Keratinocyte (primary cell): ENCODE results near the gene SNX24. TPM values are rescaled to one million over a fixed set of nuclear protein-coding genes. Genes with fewer than 3 reads are reported as not detected.
"Not testable (repeated sequence)": the region's sequence is repeated elsewhere in the genome, so short reads cannot be mapped to it uniquely, and the experiment has no call there.

Experiments used
- DNase-seq: peaks from one replicate; pipeline ENCODE4 v3.0.0-alpha.2; 2011; ENCODE audit warnings: low read depth, missing footprints, low spot score
- FAIRE-seq: peaks from 2 replicates; lab custom pipeline; 2011; peaks lifted over from hg19 to GRCh38; lab: Jason Lieb, UNC
- H2AFZ ChIP-seq: 2 replicates; pipeline ENCODE4 v1.6.0; 2012; ENCODE audit warnings: low read length, control low read depth, inconsistent platforms; ENCODE audit not compliant: control insufficient read depth
- H3K27ac ChIP-seq: 2 replicates; pipeline ENCODE4 v1.5.1; 2011; ENCODE audit warnings: low read length; ENCODE audit not compliant: control insufficient read depth, insufficient read depth
- H3K27me3 ChIP-seq: 3 replicates; pipeline ENCODE4 v1.6.0; 2011; ENCODE audit warnings: low read length; ENCODE audit not compliant: control insufficient read depth, insufficient read depth; ENCODE audit errors: extremely low read depth
- H3K36me3 ChIP-seq, 2 experiments: 2 replicates in 1 of 2; 3 replicates in 1 of 2; pipeline ENCODE4 v1.5.1; 2011; ENCODE audit warnings: low read length in 2 of 2, mild to moderate bottlenecking in 1 of 2; ENCODE audit not compliant: control insufficient read depth in 2 of 2, insufficient read depth in 2 of 2; ENCODE audit errors: extremely low read depth in 1 of 2
- H3K4me1 ChIP-seq: 3 replicates; pipeline ENCODE4 v1.5.1; 2011; ENCODE audit warnings: low read length; ENCODE audit not compliant: control insufficient read depth, insufficient read depth; ENCODE audit errors: extremely low read depth
- H3K4me2 ChIP-seq: 3 replicates; pipeline ENCODE4 v1.6.0; 2011; ENCODE audit warnings: low read depth, low read length; ENCODE audit not compliant: control insufficient read depth, insufficient read depth; ENCODE audit errors: extremely low read depth
- H3K4me3 ChIP-seq, 3 experiments: fragments of 200-600 bp in 1 of 3; sonication (generic) in 1 of 3; 2 replicates in 2 of 3; 3 replicates in 1 of 3; pipeline ENCODE4 v1.5.1; 2011 to 2016; ENCODE audit warnings: low read length in 3 of 3, mild to moderate bottlenecking in 3 of 3, control low read depth in 2 of 3, inconsistent platforms in 1 of 3, low read depth in 1 of 3, mixed read lengths in 1 of 3, mixed run types in 1 of 3, moderate library complexity in 1 of 3; ENCODE audit not compliant: control insufficient read depth in 2 of 3, insufficient read depth in 2 of 3; ENCODE audit errors: extremely low read depth in 1 of 3
- H3K79me2 ChIP-seq: 2 replicates; pipeline ENCODE4 v1.6.0; 2012; ENCODE audit warnings: low read length; ENCODE audit not compliant: control insufficient read depth, insufficient read depth
- H3K9ac ChIP-seq: 3 replicates; pipeline ENCODE4 v1.6.0; 2011; ENCODE audit warnings: low read length; ENCODE audit not compliant: control insufficient read depth, insufficient read depth; ENCODE audit errors: extremely low read depth
- H3K9me1 ChIP-seq: 3 replicates; pipeline ENCODE4 v1.6.0; 2011; ENCODE audit warnings: low read length; ENCODE audit not compliant: control insufficient read depth, insufficient read depth; ENCODE audit errors: extremely low read depth
- H3K9me3 ChIP-seq: 2 replicates; pipeline ENCODE4 v1.5.1; 2012; ENCODE audit warnings: low read depth, low read length; ENCODE audit not compliant: control insufficient read depth
- H4K20me1 ChIP-seq: 3 replicates; pipeline ENCODE4 v1.6.0; 2011; ENCODE audit warnings: low read length; ENCODE audit not compliant: control insufficient read depth, insufficient read depth; ENCODE audit errors: extremely low read depth
- EZH2 ChIP-seq: IDR thresholded peaks from one replicate; pipeline ENCODE4 v1.6.1; 2012; ENCODE audit warnings: inconsistent platforms, mild to moderate bottlenecking, low read length, moderate library complexity
- dilution Hi-C: fragments of 300-500 bp; cut with MboI; formaldehyde crosslinking; loops from one replicate; pipeline ENCODE4 v1.7.0; 2020; ENCODE audit warnings: low sequenced_read_pairs; ENCODE audit not compliant: extremely low pct_ligation_motif_present
- polyA plus RNA-seq, 5 experiments: library from polyadenylated mRNA; depleted of rRNA in 3 of 5; stranded (reverse) in 3 of 5; stranded (forward) in 1 of 5; unstranded in 1 of 5; fragments of >200 nt; gene quantifications; 1 replicate in 1 of 5; 2 replicates in 3 of 5; 3 replicates in 1 of 5; pipeline versions ENCODE4 v1.2.1 to v1.2.3, GENCODE V29; 2011 to 2012; ENCODE audit warnings: missing spikeins in 2 of 5, low read depth in 1 of 5, low replicate concordance in 1 of 5
- TF ChIP-seq, protein P1 (sequence below), 3 experiments: IDR thresholded peaks in 1 of 3; conservative IDR thresholded peaks in 1 of 3; optimal IDR thresholded peaks in 1 of 3; 2 replicates in 2 of 3; 3 replicates in 1 of 3; pipeline versions ENCODE3 to v1.5.1; 2011; ENCODE audit warnings: low read length in 3 of 3, mild to moderate bottlenecking in 3 of 3, moderate library complexity in 2 of 3, control low read depth in 1 of 3, inconsistent platforms in 1 of 3; ENCODE audit not compliant: insufficient read depth in 2 of 3; ENCODE audit errors: extremely low read depth in 1 of 3

Gene SNX24
- polyA plus RNA-seq, 1 donor (not counting 4 experiments of a cell fraction or from before 2014, with no cell fraction given): 15.0 TPM

DNA sequence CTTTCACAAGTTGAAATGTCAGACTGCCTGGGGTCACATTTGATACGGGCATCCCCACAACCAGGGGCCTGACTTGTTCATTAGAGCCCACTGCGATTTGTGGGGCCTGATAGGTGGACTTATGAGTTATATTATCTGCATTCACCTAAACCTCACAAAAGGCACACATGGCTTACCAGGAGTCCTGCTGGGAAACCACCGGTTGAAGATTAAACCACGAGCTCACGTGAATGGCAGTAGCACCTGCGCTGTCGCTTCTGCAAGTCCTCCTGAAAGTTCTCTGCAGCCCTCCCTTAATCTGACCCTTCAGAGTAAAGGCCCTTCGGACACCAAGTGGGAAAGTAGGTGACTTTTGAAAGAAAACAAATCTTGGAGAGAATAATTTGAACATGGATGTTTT lies 122.2 kb downstream of the SNX24 start:
- Histone ChIP-seq H3K79me2 (no peaks in the 10 kb centered on the region), H3K27ac (no peak overlapping the region), H3K9ac (no peak overlapping the region), H3K36me3 (no peaks in the 10 kb centered on the region), H4K20me1 (no peaks in the 10 kb centered on the region), H3K9me3 (no peaks in the 10 kb centered on the region), H3K9me1 (no peaks in the 10 kb centered on the region), H2AFZ (no peak overlapping the region), H3K4me1 (no peaks in the 10 kb centered on the region), H3K4me2 (no peak overlapping the region), H3K27me3 (no peaks in the 10 kb centered on the region), H3K4me3 (no peak overlapping the region)
- dilution Hi-C loops: no loop called here
- FAIRE-seq: no peak
- no peak for TF ChIP-seq EZH2
- TF ChIP-seq, protein P1, sequence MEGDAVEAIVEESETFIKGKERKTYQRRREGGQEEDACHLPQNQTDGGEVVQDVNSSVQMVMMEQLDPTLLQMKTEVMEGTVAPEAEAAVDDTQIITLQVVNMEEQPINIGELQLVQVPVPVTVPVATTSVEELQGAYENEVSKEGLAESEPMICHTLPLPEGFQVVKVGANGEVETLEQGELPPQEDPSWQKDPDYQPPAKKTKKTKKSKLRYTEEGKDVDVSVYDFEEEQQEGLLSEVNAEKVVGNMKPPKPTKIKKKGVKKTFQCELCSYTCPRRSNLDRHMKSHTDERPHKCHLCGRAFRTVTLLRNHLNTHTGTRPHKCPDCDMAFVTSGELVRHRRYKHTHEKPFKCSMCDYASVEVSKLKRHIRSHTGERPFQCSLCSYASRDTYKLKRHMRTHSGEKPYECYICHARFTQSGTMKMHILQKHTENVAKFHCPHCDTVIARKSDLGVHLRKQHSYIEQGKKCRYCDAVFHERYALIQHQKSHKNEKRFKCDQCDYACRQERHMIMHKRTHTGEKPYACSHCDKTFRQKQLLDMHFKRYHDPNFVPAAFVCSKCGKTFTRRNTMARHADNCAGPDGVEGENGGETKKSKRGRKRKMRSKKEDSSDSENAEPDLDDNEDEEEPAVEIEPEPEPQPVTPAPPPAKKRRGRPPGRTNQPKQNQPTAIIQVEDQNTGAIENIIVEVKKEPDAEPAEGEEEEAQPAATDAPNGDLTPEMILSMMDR (optimal IDR thresholded peaks at IDR 0.05 in 1 of 3, IDR thresholded peaks at IDR 0.05 in 1 of 3, conservative IDR thresholded peaks at IDR 0.05 in 1 of 3; ENCODE audit: extremely low read depth in 1 of 3, insufficient read depth in 2 of 3, low read length in 3 of 3): no peak
- no peak for DNase-seq

DNA sequence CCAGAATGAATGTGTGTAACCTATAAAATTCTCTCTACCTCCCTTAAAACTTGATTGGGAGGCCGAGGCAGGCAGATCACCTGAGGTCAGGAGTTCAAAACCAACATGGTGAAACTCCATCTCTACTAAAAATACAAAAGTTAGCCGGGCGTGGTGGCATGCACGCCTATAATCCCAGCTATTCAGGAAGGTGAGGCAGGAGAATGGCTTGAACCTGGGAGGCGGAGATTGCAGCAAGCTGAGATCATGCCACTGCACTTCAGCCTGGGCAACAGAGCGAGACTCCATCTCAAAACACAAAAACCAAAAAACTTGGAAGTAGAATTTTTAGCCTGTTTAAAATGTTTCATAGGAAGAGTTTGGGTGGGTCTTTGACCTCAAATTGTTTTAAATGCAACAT lies 122.6 kb downstream of the SNX24 start:
- dilution Hi-C loops, H3K27me3 ChIP-seq, H3K27ac ChIP-seq, H3K4me1 ChIP-seq, H3K4me2 ChIP-seq, H3K9ac ChIP-seq, H2AFZ ChIP-seq, H3K36me3 ChIP-seq, DNase-seq, H3K9me3 ChIP-seq, H3K9me1 ChIP-seq, H3K79me2 ChIP-seq, H3K4me3 ChIP-seq, FAIRE-seq, H4K20me1 ChIP-seq: not testable (repeated sequence)

DNA sequence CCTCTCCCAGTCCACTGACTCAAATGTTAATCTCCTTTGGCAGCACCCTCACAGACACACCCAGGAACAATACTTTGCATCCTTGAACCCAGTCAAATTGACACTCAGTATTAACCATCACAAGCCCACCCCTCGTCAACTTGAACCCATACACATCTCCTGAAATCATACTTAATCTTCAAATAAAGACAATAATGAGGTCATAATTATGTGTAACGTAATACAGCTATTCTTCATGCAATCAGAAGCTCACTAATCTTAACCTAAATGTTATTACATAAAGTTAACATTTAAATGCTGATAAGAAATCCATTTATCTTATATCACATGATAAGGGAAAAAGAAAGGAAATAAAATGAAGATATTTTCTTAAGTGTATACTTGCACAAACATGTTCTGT lies 125.9 kb downstream of the SNX24 start:
- H3K4me1 ChIP-seq: no peaks in the 10 kb centered on the region
- H3K9me3 ChIP-seq: no peaks in the 10 kb centered on the region
- no peak overlapping the region for H3K4me3 ChIP-seq
- no peaks in the 10 kb centered on the region for H3K79me2 ChIP-seq
- no peak overlapping the region for H3K9ac ChIP-seq
- dilution Hi-C loops: no loop called here
- no peaks in the 10 kb centered on the region for H3K27me3 ChIP-seq
- H4K20me1 ChIP-seq: no peaks in the 10 kb centered on the region
- TF ChIP-seq, protein P1 (optimal IDR thresholded peaks at IDR 0.05 in 1 of 3, IDR thresholded peaks at IDR 0.05 in 1 of 3, conservative IDR thresholded peaks at IDR 0.05 in 1 of 3; ENCODE audit: extremely low read depth in 1 of 3, insufficient read depth in 2 of 3, low read length in 3 of 3): no peak
- no peak for TF ChIP-seq EZH2
- no peaks in the 10 kb centered on the region for H3K9me1 ChIP-seq
- no peak for DNase-seq
- no peak for FAIRE-seq
- no peak overlapping the region for H3K4me2 ChIP-seq
- H3K27ac ChIP-seq: no peak overlapping the region
- H3K36me3 ChIP-seq: no peaks in the 10 kb centered on the region
- no peak overlapping the region for H2AFZ ChIP-seq
